Measurements from ENCODE around the gene GNAI2. TPM values are rescaled to one million over a fixed set of nuclear protein-coding genes. Genes with fewer than 3 reads are reported as not detected.

The GNAI2 gene
- total RNA-seq (2021; fragmentation: NEBNext Ultra II Directional; extraction: Animal tissue kit (Norgen Biotek cat#: 25700)): 100 to 1,000 TPM; 532 to 617 (median 582) TPM
- long read RNA-seq, transcript GNAI2-203 (9 exons, 2,407 nt): minor isoform, 7 of 74 reads
- long read RNA-seq, transcript GNAI2-202 (9 exons, 2,464 nt): major isoform, 10 of 74 reads
- long read RNA-seq, partial matches to known transcripts: 33 of 74 reads
- long read RNA-seq, other reads (novel, unspliced or antisense): 21 of 74 reads

- peak; percentile 98 for DNase-seq
- peak within 1 kb of the TSS; percentile 92 for H3K27ac Mint-ChIP-seq
- no peaks in the 10 kb centered on the region for H3K9me3 Mint-ChIP-seq
- H3K36me3 Mint-ChIP-seq (ENCODE audit: low read depth): peaks cover 12% of the 10 kb centered on the region
- H3K4me1 Mint-ChIP-seq (ENCODE audit: low read depth): peaks cover 40% of the 10 kb centered on the region
- H3K27me3 Mint-ChIP-seq (ENCODE audit: insufficient read depth): peaks cover 3% of the 10 kb centered on the region
- peak within 1 kb of the TSS; percentile 96 for H3K4me3 Mint-ChIP-seq
- TF ChIP-seq CTCF (IDR thresholded peaks at IDR 0.05): no peak; the same call in 1 of the 2 replicates
Observed at GRCh38 chr3:50235716-50236483, at the start of gene GNAI2. Gene GNAI2, plus strand, starts transcription at chr3:50236204. Its CDS starts 132 bp downstream, at chr3:50236336.

- Mint-ChIP-seq H3K4me3 (no peak overlapping the region), H3K27me3 (ENCODE audit: insufficient read depth) (peaks cover 1% of the 10 kb centered on the region; the same call in 1 of the 2 replicates), H3K36me3 (ENCODE audit: low read depth) (no peaks in the 10 kb centered on the region), H3K9me3 (no peaks in the 10 kb centered on the region), H3K27ac (no peak overlapping the region), H3K4me1 (ENCODE audit: low read depth) (no peaks in the 10 kb centered on the region)
- DNase-seq: no peak
- no peak for TF ChIP-seq CTCF (IDR thresholded peaks at IDR 0.05)
Observed at GRCh38 chr3:50187750-50188149, 48.3 kb upstream of the GNAI2 start.

- DNase-seq: peak; percentile 79
- H3K4me3 Mint-ChIP-seq: no peak overlapping the region
- no peaks in the 10 kb centered on the region for H3K9me3 Mint-ChIP-seq
- no peaks in the 10 kb centered on the region for H3K36me3 Mint-ChIP-seq (ENCODE audit: low read depth)
- peak overlapping the region; percentile 21; the same call in 1 of the 2 replicates for H3K27ac Mint-ChIP-seq
- peak; percentile 90 for TF ChIP-seq CTCF (IDR thresholded peaks at IDR 0.05)
- H3K4me1 Mint-ChIP-seq (ENCODE audit: low read depth): no peaks in the 10 kb centered on the region
- peaks cover 3% of the 10 kb centered on the region; the same call in 1 of the 2 replicates for H3K27me3 Mint-ChIP-seq (ENCODE audit: insufficient read depth)
Observed at GRCh38 chr3:50189274-50189673, 46.7 kb upstream of the GNAI2 start.

- no peak for DNase-seq
- peaks cover 5% of the 10 kb centered on the region for H3K27me3 Mint-ChIP-seq (ENCODE audit: insufficient read depth)
- H3K9me3 Mint-ChIP-seq: no peaks in the 10 kb centered on the region
- no peaks in the 10 kb centered on the region for H3K4me1 Mint-ChIP-seq (ENCODE audit: low read depth)
- H3K4me3 Mint-ChIP-seq: no peak overlapping the region
- H3K27ac Mint-ChIP-seq: no peak overlapping the region
- no peaks in the 10 kb centered on the region for H3K36me3 Mint-ChIP-seq (ENCODE audit: low read depth)
- no peak for TF ChIP-seq CTCF (IDR thresholded peaks at IDR 0.05)
Observed at GRCh38 chr3:50189989-50190388, 46.0 kb upstream of the GNAI2 start.

- Mint-ChIP-seq H3K27me3 (ENCODE audit: insufficient read depth) (peaks cover 5% of the 10 kb centered on the region), H3K27ac (no peak within 1 kb of the TSS), H3K4me1 (ENCODE audit: low read depth) (no peaks in the 10 kb centered on the region), H3K9me3 (no peaks in the 10 kb centered on the region), H3K36me3 (ENCODE audit: low read depth) (no peaks in the 10 kb centered on the region), H3K4me3 (no peak within 1 kb of the TSS)
- no peak for TF ChIP-seq CTCF (IDR thresholded peaks at IDR 0.05)
- no peak for DNase-seq
Observed at GRCh38 chr3:50190936-50191660, 44.9 kb upstream of the GNAI2 start, which contains the start of gene GNAT1. Gene GNAT1, plus strand, starts transcription at chr3:50191610. Its CDS starts 116 bp downstream, at chr3:50191726.
